Astrocyte (in vitro differentiated cells and primary cell): ENCODE measurements around the gene SSMEM1. TPM values are rescaled to one million over a fixed set of nuclear protein-coding genes. Genes with fewer than 3 reads are reported as not detected.

ENCODE experiments used
- DNase-seq: peaks from one replicate; pipeline ENCODE4 v3.0.0-alpha.2; 2010; ENCODE audit warnings: low read depth
- FAIRE-seq: peaks from 2 replicates; lab custom pipeline; 2011; peaks lifted over from hg19 to GRCh38; lab: Jason Lieb, UNC
- H2AFZ ChIP-seq: 2 replicates; pipeline ENCODE4 v1.6.0; 2012; ENCODE audit warnings: low read depth, low read length, inconsistent platforms
- H3K27ac ChIP-seq: 2 replicates; pipeline ENCODE4 v1.5.1; 2011; ENCODE audit warnings: low read depth, low read length, inconsistent platforms
- H3K27me3 ChIP-seq: 2 replicates; pipeline ENCODE4 v1.6.0; 2011; ENCODE audit warnings: low read length, inconsistent platforms; ENCODE audit not compliant: insufficient read depth
- H3K36me3 ChIP-seq: 2 replicates; pipeline ENCODE4 v1.5.1; 2011; ENCODE audit warnings: low read length, inconsistent platforms; ENCODE audit not compliant: insufficient read depth
- H3K4me1 ChIP-seq: 2 replicates; pipeline ENCODE4 v1.5.1; 2011; ENCODE audit warnings: low read length, inconsistent platforms; ENCODE audit not compliant: insufficient read depth
- H3K4me2 ChIP-seq: 2 replicates; pipeline ENCODE4 v1.6.0; 2012; ENCODE audit warnings: low read length, inconsistent platforms
- H3K4me3 ChIP-seq: 2 replicates; pipeline ENCODE4 v1.5.1; 2011; ENCODE audit warnings: low read depth, mild to moderate bottlenecking, low read length, inconsistent platforms; ENCODE audit not compliant: insufficient read depth
- H3K79me2 ChIP-seq: 2 replicates; pipeline ENCODE4 v1.6.0; 2012; ENCODE audit warnings: mild to moderate bottlenecking, low read length, inconsistent platforms; ENCODE audit not compliant: insufficient read depth
- H3K9ac ChIP-seq: 2 replicates; pipeline ENCODE4 v1.6.0; 2012; ENCODE audit warnings: mild to moderate bottlenecking, low read length, inconsistent platforms
- H3K9me3 ChIP-seq: 2 replicates; pipeline ENCODE4 v1.5.1; 2012; ENCODE audit warnings: low read depth, mild to moderate bottlenecking, low read length, inconsistent platforms; ENCODE audit not compliant: insufficient read depth
- H4K20me1 ChIP-seq: 2 replicates; pipeline ENCODE4 v1.6.0; 2012; ENCODE audit warnings: low read length, inconsistent platforms; ENCODE audit not compliant: insufficient read depth
- H3K27ac Mint-ChIP-seq: one replicate; pipeline ENCODE4 v1.8.0; 2021; ENCODE audit warnings: mild to moderate bottlenecking, mixed read lengths; ENCODE audit not compliant: unreplicated experiment
- H3K27me3 Mint-ChIP-seq: one replicate; pipeline ENCODE4 v1.8.0; 2021; ENCODE audit warnings: low read depth, mixed read lengths; ENCODE audit not compliant: unreplicated experiment
- H3K36me3 Mint-ChIP-seq: one replicate; pipeline ENCODE4 v1.8.0; 2021; ENCODE audit warnings: low read depth, mixed read lengths; ENCODE audit not compliant: unreplicated experiment
- H3K4me1 Mint-ChIP-seq: one replicate; pipeline ENCODE4 v1.8.0; 2021; ENCODE audit warnings: low read depth, mixed read lengths; ENCODE audit not compliant: unreplicated experiment
- H3K4me3 Mint-ChIP-seq: one replicate; pipeline ENCODE4 v1.8.0; 2021; ENCODE audit warnings: mild to moderate bottlenecking, moderate library complexity, mixed read lengths; ENCODE audit not compliant: unreplicated experiment
- H3K9me3 Mint-ChIP-seq: one replicate; pipeline ENCODE4 v1.8.0; 2021; ENCODE audit warnings: mild to moderate bottlenecking, mixed read lengths; ENCODE audit not compliant: unreplicated experiment
- CTCF ChIP-seq: IDR thresholded peaks from 2 replicates; pipeline ENCODE4 v1.5.1; 2011; ENCODE audit warnings: low read depth, mild to moderate bottlenecking, inconsistent platforms, low read length, moderate library complexity; ENCODE audit not compliant: insufficient read depth
- EZH2 ChIP-seq: IDR thresholded peaks from 2 replicates; pipeline ENCODE4 v1.6.1; 2012; ENCODE audit warnings: mild to moderate bottlenecking, low read length, inconsistent platforms; ENCODE audit not compliant: insufficient read depth
- total RNA-seq: library from RNA; stranded (reverse); gene quantifications from 2 replicates; pipeline ENCODE4 v1.2.1, GENCODE V29; 2021

Gene SSMEM1
- total RNA-seq, 1 donor from 2014 or later, result not detected

- Histone ChIP-seq H3K36me3 (no peaks in the 10 kb centered on the region), H3K9me3 (peaks cover 12% of the 10 kb centered on the region), H2AFZ (no peak overlapping the region), H3K4me1 (no peaks in the 10 kb centered on the region), H3K9ac (no peak overlapping the region), H3K4me3 (no peak overlapping the region), H3K27me3 (no peaks in the 10 kb centered on the region), H4K20me1 (no peaks in the 10 kb centered on the region), H3K79me2 (no peaks in the 10 kb centered on the region), H3K27ac (no peak overlapping the region), H3K4me2 (no peak overlapping the region)
- no peak overlapping the region for H3K4me3 Mint-ChIP-seq
- H3K27me3 Mint-ChIP-seq, result peaks cover 2% of the 10 kb centered on the region
- DNase-seq (no peak), FAIRE-seq (no peak)
- H3K9me3 Mint-ChIP-seq, result peaks cover 19% of the 10 kb centered on the region
- H3K36me3 Mint-ChIP-seq, result peaks cover 2% of the 10 kb centered on the region
- TF ChIP-seq CTCF (no peak), EZH2 (no peak)
- H3K27ac Mint-ChIP-seq, result no peak overlapping the region
- H3K4me1 Mint-ChIP-seq, result no peaks in the 10 kb centered on the region
Observed at GRCh38 chr7:130258494-130259078, 50.9 kb downstream of the SSMEM1 start.

GRCh38 chr7:130262448-130262847 lies 54.8 kb downstream of the SSMEM1 start:
- no peak overlapping the region for H2AFZ ChIP-seq
- H3K4me2 ChIP-seq, result no peak overlapping the region
- H3K9me3 ChIP-seq, result peaks cover 10% of the 10 kb centered on the region
- H4K20me1 ChIP-seq, result no peaks in the 10 kb centered on the region
- H3K9ac ChIP-seq, result no peak overlapping the region
- no peak overlapping the region for H3K4me3 ChIP-seq
- no peaks in the 10 kb centered on the region for H3K4me1 ChIP-seq
- peaks cover 2% of the 10 kb centered on the region for H3K36me3 Mint-ChIP-seq
- H3K27me3 Mint-ChIP-seq, result no peaks in the 10 kb centered on the region
- H3K9me3 Mint-ChIP-seq, result peaks cover 8% of the 10 kb centered on the region
- H3K4me3 Mint-ChIP-seq, result no peak overlapping the region
- no peak for TF ChIP-seq EZH2
- no peak for TF ChIP-seq CTCF
- H3K27ac ChIP-seq, result no peak overlapping the region
- peaks cover 3% of the 10 kb centered on the region for H3K4me1 Mint-ChIP-seq
- H3K27me3 ChIP-seq, result no peaks in the 10 kb centered on the region
- no peaks in the 10 kb centered on the region for H3K79me2 ChIP-seq
- DNase-seq (no peak), FAIRE-seq (no peak)
- no peak overlapping the region for H3K27ac Mint-ChIP-seq
- H3K36me3 ChIP-seq, result no peaks in the 10 kb centered on the region

- Histone ChIP-seq H3K4me1 (no peaks in the 10 kb centered on the region), H3K27me3 (no peaks in the 10 kb centered on the region), H3K9me3 (peaks cover 8% of the 10 kb centered on the region), H3K36me3 (no peaks in the 10 kb centered on the region), H3K27ac (no peak overlapping the region), H3K4me3 (no peak overlapping the region), H3K79me2 (no peaks in the 10 kb centered on the region), H3K4me2 (no peak overlapping the region), H3K9ac (no peak overlapping the region), H4K20me1 (no peaks in the 10 kb centered on the region), H2AFZ (no peak overlapping the region)
- no peak overlapping the region for H3K27ac Mint-ChIP-seq
- no peak overlapping the region for H3K4me3 Mint-ChIP-seq
- H3K27me3 Mint-ChIP-seq, result no peaks in the 10 kb centered on the region
- DNase-seq, result no peak
- H3K9me3 Mint-ChIP-seq, result peaks cover 7% of the 10 kb centered on the region
- no peak for TF ChIP-seq CTCF
- TF ChIP-seq EZH2, result no peak
- FAIRE-seq, result no peak
- peaks cover 3% of the 10 kb centered on the region for H3K4me1 Mint-ChIP-seq
- H3K36me3 Mint-ChIP-seq, result peaks cover 2% of the 10 kb centered on the region
Observed at GRCh38 chr7:130263130-130263529, 55.5 kb downstream of the SSMEM1 start.
